Upper lobe of left lung (tissue), 4 donors: ENCODE measurements around the gene IL4R.

ENCODE experiments used
- CTCF ChIP-seq, 6 experiments: fragments of 450-650 bp in 4 of 6; fragments of 200-600 bp in 2 of 6; sonication (generic) in 2 of 6; IDR thresholded peaks; one replicate each; pipeline ENCODE4 v1.5.1; 2016 to 2019; ENCODE audit warnings: antibody characterized with exemption in 6 of 6
- POLR2A ChIP-seq, 4 donors: fragments of 450-650 bp; IDR thresholded peaks; one replicate each; pipeline ENCODE4 v1.5.1; 2016 to 2017; ENCODE audit warnings: antibody characterized with exemption in 4 of 4, mild to moderate bottlenecking in 2 of 4

- TF ChIP-seq CTCF (IDR thresholded peaks at IDR 0.05) (no peak), POLR2A (IDR thresholded peaks at IDR 0.05) (no peak)
These were observed 24.1 kb upstream of the IL4R start for GRCh38 chr16:27289669-27290068.
